AG09319 (cell line): ENCODE results near the gene CCDC12.

Source experiments
- DNase-seq: peaks from one replicate; pipeline ENCODE4 v3.0.0-alpha.2; 2010; ENCODE audit warnings: low read depth; ENCODE audit errors: extremely low read depth
- TF ChIP-seq, protein P1 (sequence below): IDR thresholded peaks from 2 replicates; pipeline ENCODE4 v1.5.1; 2011; ENCODE audit warnings: low read depth, mild to moderate bottlenecking, inconsistent platforms, low read length, moderate library complexity

Gene CCDC12

DNA sequence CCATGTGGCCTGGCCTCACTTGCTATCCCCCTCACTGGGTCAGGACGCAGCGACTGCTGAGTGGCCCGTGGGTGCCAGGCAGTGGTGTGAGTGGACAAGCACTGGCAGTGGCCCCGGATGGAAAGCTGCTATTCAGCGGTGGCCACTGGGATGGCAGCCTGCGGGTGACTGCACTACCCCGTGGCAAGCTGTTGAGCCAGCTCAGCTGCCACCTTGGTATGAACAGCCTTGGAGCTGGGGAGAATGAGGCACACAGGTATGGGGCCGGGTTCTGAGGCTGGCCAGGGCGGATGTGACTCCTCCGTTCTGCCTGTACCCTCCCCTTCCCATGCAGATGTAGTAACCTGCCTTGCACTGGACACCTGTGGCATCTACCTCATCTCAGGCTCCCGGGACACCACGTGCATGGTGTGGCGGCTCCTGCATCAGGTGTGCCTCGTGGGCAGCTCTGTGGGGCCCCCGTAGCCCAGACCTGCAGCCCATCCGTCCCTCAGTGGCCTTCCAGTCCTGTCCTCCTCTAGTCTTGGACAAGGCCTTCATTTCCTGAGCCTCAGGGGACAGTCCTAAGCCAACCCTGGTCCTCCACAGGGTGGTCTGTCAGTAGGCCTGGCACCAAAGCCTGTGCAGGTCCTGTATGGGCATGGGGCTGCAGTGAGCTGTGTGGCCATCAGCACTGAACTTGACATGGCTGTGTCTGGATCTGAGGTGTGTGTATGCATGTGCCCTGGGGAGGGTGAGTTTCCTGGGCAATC is 31.1 kb upstream of the CCDC12 start:
- no peak for DNase-seq
- TF ChIP-seq, protein P1, sequence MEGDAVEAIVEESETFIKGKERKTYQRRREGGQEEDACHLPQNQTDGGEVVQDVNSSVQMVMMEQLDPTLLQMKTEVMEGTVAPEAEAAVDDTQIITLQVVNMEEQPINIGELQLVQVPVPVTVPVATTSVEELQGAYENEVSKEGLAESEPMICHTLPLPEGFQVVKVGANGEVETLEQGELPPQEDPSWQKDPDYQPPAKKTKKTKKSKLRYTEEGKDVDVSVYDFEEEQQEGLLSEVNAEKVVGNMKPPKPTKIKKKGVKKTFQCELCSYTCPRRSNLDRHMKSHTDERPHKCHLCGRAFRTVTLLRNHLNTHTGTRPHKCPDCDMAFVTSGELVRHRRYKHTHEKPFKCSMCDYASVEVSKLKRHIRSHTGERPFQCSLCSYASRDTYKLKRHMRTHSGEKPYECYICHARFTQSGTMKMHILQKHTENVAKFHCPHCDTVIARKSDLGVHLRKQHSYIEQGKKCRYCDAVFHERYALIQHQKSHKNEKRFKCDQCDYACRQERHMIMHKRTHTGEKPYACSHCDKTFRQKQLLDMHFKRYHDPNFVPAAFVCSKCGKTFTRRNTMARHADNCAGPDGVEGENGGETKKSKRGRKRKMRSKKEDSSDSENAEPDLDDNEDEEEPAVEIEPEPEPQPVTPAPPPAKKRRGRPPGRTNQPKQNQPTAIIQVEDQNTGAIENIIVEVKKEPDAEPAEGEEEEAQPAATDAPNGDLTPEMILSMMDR: no peak

DNA sequence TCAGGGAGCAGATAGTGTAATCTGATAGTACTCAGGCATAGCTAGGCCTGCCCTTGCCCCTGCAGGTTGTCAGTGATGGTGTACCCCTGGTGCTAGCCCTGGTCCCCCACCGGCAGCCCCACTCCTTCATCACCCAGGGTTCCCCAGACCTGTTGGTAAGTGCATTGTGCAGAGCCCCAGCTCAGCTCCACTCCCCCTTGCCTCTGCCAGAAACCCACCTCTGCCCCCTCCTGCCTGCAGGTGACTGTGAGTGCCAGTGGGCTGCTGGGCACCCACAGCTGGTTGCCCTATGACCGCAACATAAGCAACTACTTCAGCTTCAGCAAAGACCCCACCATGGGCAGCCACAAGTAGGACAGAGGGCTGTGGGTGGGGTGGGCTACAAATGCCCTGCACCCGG is 30.5 kb upstream of the CCDC12 start:
- DNase-seq: no peak
- TF ChIP-seq, protein P1: no peak

DNA sequence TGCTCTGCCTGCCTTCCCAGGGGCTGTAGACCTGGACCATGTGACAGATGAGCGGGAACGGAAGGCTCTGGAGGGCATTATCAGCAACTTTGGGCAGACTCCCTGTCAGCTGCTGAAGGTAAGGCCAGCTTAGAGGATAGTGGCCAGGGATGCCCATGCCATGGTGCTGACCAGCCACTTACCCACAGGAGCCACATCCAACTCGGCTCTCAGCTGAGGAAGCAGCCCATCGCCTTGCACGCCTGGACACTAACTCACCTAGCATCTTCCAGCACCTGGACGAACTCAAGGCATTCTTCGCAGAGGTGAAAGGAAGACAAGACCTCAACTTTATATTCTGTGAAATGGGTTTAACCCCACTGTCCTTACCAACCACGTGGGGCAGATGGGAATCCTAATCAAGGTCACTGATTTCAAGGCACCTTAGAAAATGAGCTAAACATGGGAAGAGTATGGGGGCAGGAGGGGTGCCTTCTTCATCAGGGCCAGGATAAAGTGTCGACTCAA is 29.7 kb upstream of the CCDC12 start:
- TF ChIP-seq, protein P1: no peak
- no peak for DNase-seq

DNA sequence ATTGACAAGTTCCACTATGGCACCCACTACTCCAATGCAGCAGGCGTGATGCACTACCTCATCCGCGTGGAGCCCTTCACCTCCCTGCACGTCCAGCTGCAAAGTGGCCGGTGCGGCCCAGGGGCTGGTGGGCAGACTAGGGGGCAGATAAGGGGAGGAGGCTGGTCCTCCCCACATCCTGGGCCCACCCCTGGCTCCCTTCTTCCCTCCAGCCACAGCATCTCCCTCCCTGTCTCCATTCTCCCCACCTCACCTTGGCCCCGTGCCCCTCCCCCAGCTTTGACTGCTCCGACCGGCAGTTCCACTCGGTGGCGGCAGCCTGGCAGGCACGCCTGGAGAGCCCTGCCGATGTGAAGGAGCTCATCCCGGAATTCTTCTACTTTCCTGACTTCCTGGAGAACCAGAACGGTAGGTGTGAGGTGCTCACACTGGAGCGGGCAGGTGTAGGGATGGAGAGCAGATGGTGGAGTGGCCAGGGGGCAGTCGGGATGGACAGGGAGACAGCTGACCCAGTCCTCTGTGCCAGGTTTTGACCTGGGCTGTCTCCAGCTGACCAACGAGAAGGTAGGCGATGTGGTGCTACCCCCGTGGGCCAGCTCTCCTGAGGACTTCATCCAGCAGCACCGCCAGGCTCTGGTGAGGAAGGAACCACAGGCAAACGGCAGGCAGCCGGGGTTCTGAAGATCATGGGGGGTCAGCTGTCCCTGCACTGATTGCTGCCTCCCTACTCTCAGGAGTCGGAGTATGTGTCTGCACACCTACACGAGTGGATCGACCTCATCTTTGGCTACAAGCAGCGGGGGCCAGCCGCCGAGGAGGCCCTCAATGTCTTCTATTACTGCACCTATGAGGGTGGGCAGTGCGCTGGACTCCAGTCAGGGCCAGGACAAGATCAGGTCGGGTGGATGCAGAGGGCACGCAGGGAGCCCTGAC is 28.9 kb upstream of the CCDC12 start:
- TF ChIP-seq, protein P1: no peak
- DNase-seq: no peak

DNA sequence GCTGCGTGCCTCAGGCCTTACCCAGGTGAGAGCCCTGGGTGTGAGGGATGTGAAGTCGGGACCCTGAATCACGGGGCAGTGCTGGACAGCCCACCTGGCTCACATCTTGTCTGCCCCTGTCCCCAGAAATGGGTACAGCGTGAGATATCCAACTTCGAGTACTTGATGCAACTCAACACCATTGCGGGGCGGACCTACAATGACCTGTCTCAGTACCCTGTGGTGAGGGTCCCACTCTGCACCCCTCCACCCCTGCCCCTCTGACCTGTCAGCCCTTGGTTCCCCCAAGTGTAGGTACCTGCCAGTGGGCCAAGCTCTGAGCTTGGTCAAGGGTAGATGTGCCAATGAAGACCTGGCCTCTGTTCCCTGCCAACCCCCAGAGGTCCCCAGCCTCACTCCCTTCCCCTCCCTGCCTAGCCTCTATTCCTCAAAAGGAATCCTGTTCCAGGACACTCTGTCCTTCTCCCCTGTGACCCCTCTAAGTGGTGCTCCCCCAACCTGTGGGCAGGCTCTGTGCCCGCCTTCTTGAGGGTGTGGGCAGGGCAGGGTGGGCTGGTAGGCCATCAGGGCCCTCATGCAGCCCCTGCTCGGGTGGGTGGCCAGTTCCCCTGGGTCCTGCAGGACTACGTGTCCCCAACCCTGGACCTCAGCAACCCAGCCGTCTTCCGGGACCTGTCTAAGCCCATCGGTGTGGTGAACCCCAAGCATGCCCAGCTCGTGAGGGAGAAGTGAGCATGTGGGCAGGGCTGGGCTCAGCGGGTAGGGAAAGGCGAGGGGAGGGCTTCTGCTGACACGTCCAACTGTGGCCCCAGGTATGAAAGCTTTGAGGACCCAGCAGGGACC is 28.0 kb upstream of the CCDC12 start:
- no peak for DNase-seq
- TF ChIP-seq, protein P1: no peak

DNA sequence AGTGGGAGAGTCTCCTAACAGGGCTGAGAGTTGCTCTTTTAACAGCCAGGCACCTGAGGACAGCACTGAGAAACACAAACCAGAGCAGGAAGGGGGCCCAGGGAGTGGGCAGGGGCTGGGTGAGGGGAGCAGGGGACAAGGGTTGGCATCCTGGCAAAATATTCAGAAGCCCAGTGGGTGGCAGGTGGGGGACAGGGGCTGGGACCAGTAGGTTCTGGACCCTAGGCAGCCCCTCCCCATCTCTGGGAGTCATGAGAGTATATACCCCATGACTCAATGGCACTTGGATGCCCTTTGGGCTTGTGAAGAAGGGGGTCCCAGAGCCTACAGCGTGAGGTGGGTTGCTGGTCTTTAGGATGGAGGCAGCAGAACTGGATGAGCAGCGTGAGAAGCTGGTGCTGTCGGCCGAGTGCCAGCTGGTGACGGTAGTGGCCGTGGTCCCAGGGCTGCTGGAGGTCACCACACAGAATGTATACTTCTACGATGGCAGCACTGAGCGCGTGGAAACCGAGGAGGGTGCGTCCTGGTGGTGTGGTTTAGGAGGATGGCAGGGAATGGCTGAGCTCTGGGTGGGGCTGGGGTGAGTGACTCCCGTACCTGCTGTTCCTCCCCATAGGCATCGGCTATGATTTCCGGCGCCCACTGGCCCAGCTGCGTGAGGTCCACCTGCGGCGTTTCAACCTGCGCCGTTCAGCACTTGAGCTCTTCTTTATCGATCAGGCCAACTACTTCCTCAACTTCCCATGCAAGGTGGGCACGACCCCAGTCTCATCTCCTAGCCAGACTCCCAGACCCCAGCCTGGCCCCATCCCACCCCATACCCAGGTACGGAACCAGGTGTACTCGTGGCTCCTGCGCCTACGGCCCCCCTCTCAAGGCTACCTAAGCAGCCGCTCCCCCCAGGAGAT is 27.2 kb upstream of the CCDC12 start:
- TF ChIP-seq, protein P1: no peak
- DNase-seq: no peak
